Choroid plexus epithelial cell (primary cell): ENCODE results near the gene USP13.
A peak's percentile ranks its signal among the peaks of the same experiment; 100 is the strongest.

ENCODE experiments used
- DNase-seq: peaks from one replicate; pipeline ENCODE4 v3.0.0-alpha.2; 2010; ENCODE audit warnings: low read depth
- H3K4me3 ChIP-seq: 2 replicates; pipeline ENCODE4 v1.5.1; 2011; ENCODE audit warnings: low read depth, mild to moderate bottlenecking, control low read depth, low read length, moderate library complexity
- CTCF ChIP-seq: conservative IDR thresholded peaks from 2 replicates; pipeline ENCODE4 v1.5.1; 2011; ENCODE audit warnings: low read depth, mild to moderate bottlenecking, control low read depth, inconsistent platforms, low read length, moderate library complexity

Gene USP13

GRCh38 chr3:179801263-179801662 is 148.4 kb downstream of the USP13 start:
- DNase-seq = peak; percentile 97
- no peak for TF ChIP-seq CTCF
- no peak overlapping the region for H3K4me3 ChIP-seq

GRCh38 chr3:179801856-179802255 is 149.0 kb downstream of the USP13 start:
- no peak for TF ChIP-seq CTCF
- H3K4me3 ChIP-seq = no peak overlapping the region
- DNase-seq = peak; percentile 28

DNA sequence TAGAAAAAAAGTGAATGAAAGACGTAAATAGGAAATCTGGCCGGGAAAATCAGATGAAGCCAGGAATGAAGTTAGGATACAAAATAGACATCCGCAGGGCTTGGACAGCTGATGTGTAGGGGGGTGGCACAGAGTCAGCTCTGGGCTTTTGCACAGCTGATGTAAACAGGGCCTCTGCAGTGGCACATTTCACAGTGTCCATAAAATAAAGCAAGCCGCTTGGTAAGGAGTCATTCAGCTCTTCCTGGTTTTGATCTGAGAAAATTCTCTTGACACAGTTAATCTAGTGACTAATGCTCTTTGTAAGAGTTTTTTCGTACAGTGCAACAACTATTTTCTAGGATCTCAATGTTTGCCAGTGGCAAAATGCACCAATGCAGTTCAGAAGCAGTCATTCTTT is 153.3 kb downstream of the USP13 start:
- no peak for DNase-seq
- no peak for TF ChIP-seq CTCF
- H3K4me3 ChIP-seq = no peak overlapping the region

DNA sequence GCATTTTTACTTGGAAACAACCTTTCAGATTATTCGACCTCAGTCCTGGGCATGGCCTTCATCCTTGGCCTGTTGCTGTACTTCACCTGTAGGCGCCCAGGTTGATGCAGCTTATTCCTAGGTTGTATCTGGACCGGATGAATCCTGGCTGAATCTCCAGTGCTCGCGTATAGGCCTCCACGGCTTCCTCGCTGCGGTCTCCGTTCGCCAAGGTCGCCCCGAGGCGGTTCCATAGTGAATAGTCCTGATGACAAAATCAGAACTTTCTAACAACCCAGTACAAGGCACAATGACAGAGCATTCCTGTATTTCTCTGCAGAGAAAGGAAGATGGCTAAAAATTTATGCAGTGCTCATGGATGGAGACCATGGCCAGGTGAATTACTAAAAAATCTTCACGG is 154.7 kb downstream of the USP13 start:
- TF ChIP-seq CTCF = no peak
- H3K4me3 ChIP-seq = no peak overlapping the region
- DNase-seq = no peak

- no peak for TF ChIP-seq CTCF
- no peak overlapping the region for H3K4me3 ChIP-seq
Measured at GRCh38 chr3:179809639-179810038, 156.8 kb downstream of the USP13 start.

GRCh38 chr3:179811321-179812095 is 158.7 kb downstream of the USP13 start:
- TF ChIP-seq CTCF = peak; percentile 85
- peak; percentile 90 for DNase-seq
- no peak overlapping the region for H3K4me3 ChIP-seq

More at GRCh38 chr3:179809639-179810038, 156.8 kb downstream of the USP13 start:
- no peak for DNase-seq

DNA sequence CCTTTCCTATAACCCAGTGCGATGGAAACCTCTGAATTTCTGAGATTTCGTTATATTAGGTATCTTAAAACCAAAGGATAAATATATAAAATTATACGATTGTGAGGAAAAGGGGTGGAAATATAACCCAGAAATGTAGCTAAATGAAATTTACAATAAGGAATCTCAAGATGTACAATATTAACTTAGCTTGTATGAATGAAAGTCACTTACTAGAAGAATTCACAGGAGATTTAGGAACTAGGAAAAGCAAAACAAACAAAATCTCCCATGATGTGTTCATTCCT is 159.2 kb downstream of the USP13 start:
- DNase-seq = no peak
- TF ChIP-seq CTCF = no peak
- no peak overlapping the region for H3K4me3 ChIP-seq
